Muscle of leg (tissue), 11 donors: ENCODE results near the gene EBNA1BP2. TPM values are rescaled to one million over a fixed set of nuclear protein-coding genes. Genes with fewer than 3 reads are reported as not detected.
A peak's percentile ranks its signal among the peaks of the same experiment; 100 is the strongest.
"Not testable (repeated sequence)": the region's sequence is repeated elsewhere in the genome, so short reads cannot be mapped to it uniquely, and the experiment has no call there.

ENCODE experiments used
- DNase-seq: peaks from one replicate; pipeline ENCODE4 v3.0.0; 2013
- H3K27ac ChIP-seq: one replicate; pipeline ENCODE4 v1.5.1; 2013; ENCODE audit warnings: mild to moderate bottlenecking, low read length, control low read depth
- H3K27me3 ChIP-seq: one replicate; pipeline ENCODE4 v1.6.1; 2013; ENCODE audit warnings: low read length; ENCODE audit not compliant: control insufficient read depth, insufficient read depth
- H3K36me3 ChIP-seq: one replicate; pipeline ENCODE4 v1.6.1; 2013; ENCODE audit warnings: low read length; ENCODE audit not compliant: control insufficient read depth, insufficient read depth
- H3K4me1 ChIP-seq: one replicate; pipeline ENCODE4 v1.6.1; 2013; ENCODE audit warnings: low read length; ENCODE audit not compliant: control insufficient read depth, insufficient read depth
- H3K4me3 ChIP-seq: one replicate; pipeline ENCODE4 v1.5.1; 2013; ENCODE audit warnings: low read length, control low read depth
- H3K9me3 ChIP-seq: replicated peaks from 2 replicates; pipeline ENCODE4 v1.6.1; 2013; ENCODE audit warnings: low read depth, low read length; ENCODE audit not compliant: control insufficient read depth
- WGBS: methylation state at CpG from one replicate; pipeline ENCODE4 v1.1.5; 2013; ENCODE audit warnings: missing lambda C conversion rate; ENCODE audit not compliant: insufficient coverage; 5-methylcytosine and 5-hydroxymethylcytosine counted together
- polyA plus RNA-seq, 8 donors: library from polyadenylated mRNA; unstranded; fragments of 120-200 nt; gene quantifications; one replicate each; pipeline versions ENCODE4 v1.2.1 to v1.2.3, GENCODE V29; 2013; ENCODE audit warnings: inconsistent platforms in 1 of 8, low replicate concordance in 1 of 8; ENCODE audit not compliant: insufficient read length in 8 of 8, insufficient read depth in 1 of 8
- total RNA-seq: library from RNA; stranded (reverse); fragments of 120-200 nt; gene quantifications from one replicate; pipeline ENCODE4 v1.2.4, GENCODE V29; 2013

Gene EBNA1BP2
- total and polyA plus RNA-seq, 9 donors, result 35.8 to 43.6 (median 39.2) TPM

DNA sequence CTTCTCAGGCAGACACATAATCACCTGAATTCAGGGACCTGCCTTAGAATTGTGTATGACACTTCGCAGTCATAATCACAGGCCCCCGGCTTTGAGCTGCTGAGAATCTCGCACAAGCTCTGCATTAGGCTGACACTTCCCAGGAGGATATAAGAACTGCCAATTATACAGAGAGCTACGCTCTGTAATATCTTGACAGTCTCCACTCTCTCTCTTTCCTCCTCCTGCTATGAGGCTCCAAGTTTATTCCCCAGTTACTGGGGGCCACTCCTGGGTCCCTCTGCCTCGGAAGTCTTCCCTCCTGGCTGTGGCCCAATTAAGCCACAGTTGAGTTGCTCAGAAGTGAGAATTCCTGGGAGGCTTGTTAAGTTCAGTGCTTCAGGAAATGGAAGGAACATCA is 42.7 kb downstream of the EBNA1BP2 start:
- no peaks in the 10 kb centered on the region for H3K9me3 ChIP-seq
- no peak overlapping the region for H3K27ac ChIP-seq
- peaks cover 2% of the 10 kb centered on the region for H3K27me3 ChIP-seq
- 20% methylated on average over 5 of the region's 5 CpGs for WGBS
- no peaks in the 10 kb centered on the region for H3K4me1 ChIP-seq
- H3K36me3 ChIP-seq, result no peaks in the 10 kb centered on the region
- DNase-seq, result peak; percentile 2
- H3K4me3 ChIP-seq, result no peak overlapping the region

DNA sequence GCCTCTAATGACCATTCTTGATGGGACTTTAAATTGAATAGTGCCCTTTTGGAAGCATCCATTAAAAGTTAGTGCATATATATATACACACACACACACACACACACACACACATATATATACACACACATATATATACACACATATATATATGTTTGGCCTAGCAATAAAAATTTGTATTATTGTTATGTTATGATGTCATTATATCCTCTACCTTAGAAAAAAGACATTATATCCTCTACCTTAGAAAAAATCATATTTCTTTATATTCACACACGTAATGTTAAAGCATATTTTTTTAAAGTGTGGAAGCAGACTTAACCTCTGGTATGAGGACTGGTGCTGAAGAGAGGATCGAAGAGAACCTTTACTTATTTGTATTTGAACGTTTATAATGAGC is 43.3 kb downstream of the EBNA1BP2 start:
- Histone ChIP-seq H3K27ac (no peak overlapping the region), H3K9me3 (no peaks in the 10 kb centered on the region), H3K4me3 (no peak overlapping the region), H3K27me3 (peaks cover 2% of the 10 kb centered on the region), H3K4me1 (no peaks in the 10 kb centered on the region), H3K36me3 (no peaks in the 10 kb centered on the region)
- WGBS, result no CpG with 5 or more reads among the region's 3 CpGs
- DNase-seq, result no peak

DNA sequence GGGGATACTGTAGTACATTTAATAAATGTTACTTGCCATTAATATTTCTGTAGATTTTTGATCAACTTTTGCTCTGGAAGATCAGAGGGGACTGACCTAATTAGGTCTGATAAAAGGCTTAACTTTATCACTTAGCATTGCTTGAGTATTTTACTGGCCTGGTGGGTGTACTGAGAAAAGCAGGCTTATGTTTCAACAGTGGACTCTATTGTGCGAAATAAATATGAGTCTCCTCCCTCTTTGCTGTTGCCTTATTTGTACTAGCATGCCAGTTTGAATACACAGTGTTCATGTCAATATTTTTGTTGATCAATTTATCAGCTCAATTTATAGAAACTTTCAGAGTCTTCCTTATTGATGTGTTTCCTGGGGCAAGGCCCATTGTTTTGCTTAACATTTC is 49.1 kb downstream of the EBNA1BP2 start:
- H3K27me3 ChIP-seq, result no peaks in the 10 kb centered on the region
- H3K4me3 ChIP-seq, result no peak overlapping the region
- no CpG with 5 or more reads among the region's 1 CpG for WGBS
- H3K9me3 ChIP-seq, result no peaks in the 10 kb centered on the region
- no peak for DNase-seq
- H3K27ac ChIP-seq, result no peak overlapping the region
- H3K36me3 ChIP-seq, result no peaks in the 10 kb centered on the region
- no peaks in the 10 kb centered on the region for H3K4me1 ChIP-seq

DNA sequence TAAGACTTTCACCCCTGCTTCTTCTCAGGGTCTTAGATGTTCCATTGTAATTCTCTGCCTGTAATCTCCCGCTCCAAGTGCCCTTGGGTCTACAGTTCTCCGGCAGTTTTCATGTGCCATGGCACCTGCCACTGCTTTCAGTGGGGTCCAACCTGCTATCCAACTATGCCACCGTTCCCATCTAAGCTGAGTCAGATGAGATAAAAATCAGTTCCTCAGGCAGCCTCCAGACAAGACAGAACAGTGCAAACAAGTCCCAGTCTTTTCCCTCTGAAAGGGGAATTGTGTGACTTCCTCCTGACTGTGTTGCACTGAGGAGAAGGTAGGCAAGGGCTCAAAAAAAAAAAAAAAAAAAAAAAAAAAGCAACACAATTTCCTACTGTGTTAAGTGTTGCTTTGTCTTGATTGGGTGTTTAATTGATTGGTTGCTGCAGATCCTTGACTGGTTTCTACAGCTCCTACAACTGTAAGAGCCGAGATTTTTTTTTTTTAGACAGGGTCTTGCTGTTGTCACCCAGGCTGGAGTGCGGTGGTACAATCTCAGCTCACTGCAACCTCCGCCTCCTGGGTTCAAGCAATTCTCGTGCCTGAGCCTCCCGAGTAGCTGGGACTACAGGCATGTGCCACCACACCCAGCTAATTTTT is 50.7 kb downstream of the EBNA1BP2 start:
- Histone ChIP-seq H3K36me3 (no peaks in the 10 kb centered on the region), H3K27ac (no peak overlapping the region), H3K4me1 (no peaks in the 10 kb centered on the region), H3K4me3 (no peak overlapping the region), H3K9me3 (no peaks in the 10 kb centered on the region), H3K27me3 (no peaks in the 10 kb centered on the region)
- DNase-seq, result no peak
- WGBS, result 94% methylated on average over 3 of the region's 8 CpGs

DNA sequence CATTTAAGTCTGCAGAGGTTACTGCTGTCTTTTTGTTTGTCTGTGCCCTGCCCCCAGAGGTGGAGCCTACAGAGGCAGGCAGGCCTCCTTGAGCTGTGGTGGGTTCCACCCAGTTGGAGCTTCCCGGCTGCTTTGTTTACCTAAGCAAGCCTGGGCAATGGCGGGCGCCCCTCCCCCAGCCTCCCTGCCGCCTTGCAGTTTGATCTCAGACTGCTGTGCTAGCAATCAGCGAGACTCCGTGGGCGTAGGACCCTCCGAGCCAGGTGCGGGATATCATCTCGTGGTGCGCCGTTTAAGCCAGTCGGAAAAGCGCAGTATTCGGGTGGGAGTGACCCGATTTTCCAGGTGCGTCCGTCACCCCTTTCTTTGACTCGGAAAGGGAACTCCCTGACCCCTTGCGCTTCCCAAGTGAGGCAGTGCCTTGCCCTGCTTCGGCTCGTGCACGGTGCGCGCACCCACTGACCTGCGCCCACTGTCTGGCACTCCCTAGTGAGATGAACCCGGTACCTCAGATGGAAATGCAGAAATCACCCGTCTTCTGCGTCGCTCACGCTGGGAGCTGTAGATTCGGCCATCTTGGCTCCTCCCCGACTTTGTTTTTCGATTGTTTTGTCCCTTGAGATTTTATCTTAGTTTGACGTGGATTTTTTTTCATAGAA is 52.0 kb downstream of the EBNA1BP2 start:
- not testable (repeated sequence) for H3K9me3 ChIP-seq, H3K36me3 ChIP-seq, H3K4me3 ChIP-seq, DNase-seq, H3K27ac ChIP-seq, H3K27me3 ChIP-seq, H3K4me1 ChIP-seq
- 84% methylated on average over 13 of the region's 35 CpGs for WGBS

Other genes starting within 250 kb of the EBNA1BP2 start
- 16.8 TPM for gene SLC2A1, start 213.4 kb downstream of the EBNA1BP2 start, total RNA-seq
- gene SLC2A1, start 213.4 kb downstream of the EBNA1BP2 start, polyA plus RNA-seq, result 10 to 100 TPM; 15.9 to 43.7 (median 19.2) TPM
- 0.04 TPM for gene CFAP57, start within 50 bp of the EBNA1BP2 start, total RNA-seq
- gene CFAP57, start within 50 bp of the EBNA1BP2 start, polyA plus RNA-seq, result under 1 TPM; 0.14 to 0.36 (median 0.27) TPM
- gene TMEM125, start 97.7 kb upstream of the EBNA1BP2 start, total RNA-seq, result not detected
- 1 to 10 TPM in 1 of 8 donors, under 1 TPM in 3, not detected in 4; 0.09 to 2.4 (median 0.34) TPM for gene TMEM125, start 97.7 kb upstream of the EBNA1BP2 start, polyA plus RNA-seq
- gene C1orf210, start 113.3 kb upstream of the EBNA1BP2 start, total RNA-seq, result not detected
- 1 to 10 TPM in 1 of 8 donors, under 1 TPM in 2, not detected in 5; 0.13 to 2.9 (median 0.80) TPM for gene C1orf210, start 113.3 kb upstream of the EBNA1BP2 start, polyA plus RNA-seq
- 32.7 TPM for gene TIE1, start 128.7 kb upstream of the EBNA1BP2 start, total RNA-seq
- gene TIE1, start 128.7 kb upstream of the EBNA1BP2 start, polyA plus RNA-seq, result 10 to 100 TPM; 38.5 to 58.0 (median 45.0) TPM
- 0.09 TPM for gene MPL, start 165.5 kb upstream of the EBNA1BP2 start, total RNA-seq
- gene MPL, start 165.5 kb upstream of the EBNA1BP2 start, polyA plus RNA-seq, result under 1 TPM in 5 of 8 donors, not detected in 3; 0.10 to 0.18 (median 0.16) TPM
- 12.5 TPM for gene CDC20, start 186.7 kb upstream of the EBNA1BP2 start, total RNA-seq
- 10 to 100 TPM; 17.4 to 28.8 (median 22.5) TPM for gene CDC20, start 186.7 kb upstream of the EBNA1BP2 start, polyA plus RNA-seq
- 25.4 TPM for gene ELOVL1, start 195.7 kb upstream of the EBNA1BP2 start, total RNA-seq
- gene ELOVL1, start 195.7 kb upstream of the EBNA1BP2 start, polyA plus RNA-seq, result 10 to 100 TPM; 37.1 to 51.1 (median 39.6) TPM
- gene MED8, start 217.5 kb upstream of the EBNA1BP2 start, total RNA-seq, result 33.9 TPM
- 10 to 100 TPM; 24.7 to 35.0 (median 27.9) TPM for gene MED8, start 217.5 kb upstream of the EBNA1BP2 start, polyA plus RNA-seq
- 18.8 TPM for gene SZT2, start 217.6 kb upstream of the EBNA1BP2 start, total RNA-seq
- gene SZT2, start 217.6 kb upstream of the EBNA1BP2 start, polyA plus RNA-seq, result 10 to 100 TPM; 10.5 to 20.1 (median 14.8) TPM